Suppressor macrophage treated with lipopolysaccharide for 1 hour (primary cell): Measurements from ENCODE around the gene C1QTNF12.
"Not testable (repeated sequence)": the region's sequence is repeated elsewhere in the genome, so short reads cannot be mapped to it uniquely, and the experiment has no call there.

ENCODE experiments used
- DNase-seq, 3 donors: peaks; one replicate each; pipeline ENCODE4 v3.0.0-alpha.2; 2020 to 2022

C1QTNF12 gene

DNA sequence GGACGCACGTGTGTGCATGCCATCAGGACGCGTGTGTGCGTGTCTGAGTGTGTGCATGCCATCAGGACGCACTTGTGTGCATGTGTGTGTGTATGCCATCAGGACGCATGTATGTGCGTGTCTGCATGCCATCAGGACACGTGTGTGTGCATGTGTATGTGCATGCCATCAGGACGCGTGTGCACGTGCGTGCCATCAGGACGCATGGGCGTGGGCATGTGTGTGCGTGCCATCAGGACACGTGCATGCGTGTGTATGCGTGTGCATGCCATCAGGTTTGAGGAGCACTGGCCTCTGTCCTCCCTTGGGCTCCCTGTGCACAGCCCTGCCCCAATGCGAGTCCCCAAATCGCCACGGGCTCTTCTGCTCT, 12.6 kb upstream of the C1QTNF12 start:
- no peak for DNase-seq

DNA sequence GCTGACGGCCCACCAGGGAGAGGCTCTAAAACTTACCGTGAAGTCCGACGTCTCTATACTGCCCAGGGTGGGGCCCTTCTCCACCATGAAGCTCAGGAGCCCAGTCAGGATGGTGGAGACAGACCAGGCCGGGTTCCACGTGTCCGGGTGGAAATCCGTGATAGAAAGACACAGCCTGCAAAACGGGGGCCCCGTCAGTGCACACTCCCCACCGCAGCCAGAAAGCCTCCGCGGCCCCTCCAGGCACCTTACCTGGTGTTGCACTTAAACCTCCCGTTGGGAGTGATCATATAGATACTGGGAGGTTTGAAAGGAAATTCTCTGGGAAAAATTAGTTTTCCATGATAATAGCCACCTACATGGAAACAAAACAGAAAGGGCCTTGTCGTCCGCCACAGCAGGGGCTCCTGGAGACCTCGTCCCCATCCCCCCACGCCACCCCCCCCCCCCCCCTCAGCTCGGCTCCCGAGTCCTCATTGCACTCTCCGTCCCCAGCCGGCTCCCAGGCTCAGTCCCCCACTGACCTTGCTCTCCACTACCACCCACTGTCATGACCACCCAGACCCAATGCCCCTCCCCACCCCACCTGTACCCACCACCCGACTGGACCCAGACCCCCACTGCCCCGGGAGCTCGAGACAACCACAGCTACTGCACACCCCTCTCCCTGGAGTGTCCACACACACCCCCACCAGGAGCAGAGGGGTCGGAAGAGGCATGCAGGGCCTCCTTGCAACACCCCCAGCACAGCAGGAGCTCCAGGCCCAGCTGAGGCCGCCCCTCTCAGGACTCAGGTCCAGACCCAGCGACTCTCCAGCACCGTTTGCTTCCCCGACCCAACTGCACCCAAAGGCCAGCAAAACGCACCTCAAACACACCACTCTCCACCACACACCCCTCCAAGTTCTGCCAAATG, 10.7 kb upstream of the C1QTNF12 start:
- no peak for DNase-seq

DNA sequence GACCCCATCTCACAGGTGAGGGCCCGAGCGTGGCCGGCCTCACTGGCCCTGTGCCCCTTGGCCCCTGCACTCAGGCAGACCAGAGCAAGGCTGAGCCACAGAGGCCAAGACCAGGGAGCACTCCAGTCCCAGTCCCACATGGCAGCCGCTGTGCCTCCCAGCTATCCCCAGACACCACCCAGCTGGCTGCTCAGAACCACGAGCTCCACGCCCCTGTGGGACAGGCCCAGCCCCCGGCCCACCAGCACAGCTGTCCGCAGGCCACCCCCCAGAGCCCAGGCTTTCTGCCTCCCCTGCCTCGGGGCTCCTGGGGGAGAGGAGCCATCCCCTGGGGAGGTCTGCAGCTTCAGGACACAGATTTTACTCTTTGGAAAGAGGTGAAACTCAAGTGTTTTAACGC, 9.1 kb upstream of the C1QTNF12 start:
- no peak for DNase-seq

DNA sequence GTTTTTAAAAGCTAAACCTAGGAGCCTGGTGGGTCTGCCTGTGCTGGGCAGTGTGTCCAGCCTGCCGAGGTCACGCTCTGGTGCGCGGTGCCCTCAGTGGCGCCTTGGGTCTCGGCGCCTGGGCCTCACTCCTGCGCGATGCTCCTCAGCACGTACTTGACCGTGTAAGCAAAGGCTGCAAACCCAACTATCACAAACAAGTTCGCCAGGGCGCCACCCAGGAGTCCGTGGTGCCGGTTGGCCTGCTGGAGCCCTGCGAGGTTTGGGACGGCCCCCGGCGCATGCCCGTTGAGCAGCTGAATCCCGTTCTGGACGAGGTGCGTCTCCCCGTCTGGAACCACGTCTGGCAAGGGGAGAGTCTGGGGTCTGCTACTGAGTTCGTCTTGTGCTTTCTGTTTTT, 8.6 kb upstream of the C1QTNF12 start:
- no peak for DNase-seq

- DNase-seq = no peak
Observed at GRCh38 chr1:1254667-1254998, 8.1 kb upstream of the C1QTNF12 start.

DNA sequence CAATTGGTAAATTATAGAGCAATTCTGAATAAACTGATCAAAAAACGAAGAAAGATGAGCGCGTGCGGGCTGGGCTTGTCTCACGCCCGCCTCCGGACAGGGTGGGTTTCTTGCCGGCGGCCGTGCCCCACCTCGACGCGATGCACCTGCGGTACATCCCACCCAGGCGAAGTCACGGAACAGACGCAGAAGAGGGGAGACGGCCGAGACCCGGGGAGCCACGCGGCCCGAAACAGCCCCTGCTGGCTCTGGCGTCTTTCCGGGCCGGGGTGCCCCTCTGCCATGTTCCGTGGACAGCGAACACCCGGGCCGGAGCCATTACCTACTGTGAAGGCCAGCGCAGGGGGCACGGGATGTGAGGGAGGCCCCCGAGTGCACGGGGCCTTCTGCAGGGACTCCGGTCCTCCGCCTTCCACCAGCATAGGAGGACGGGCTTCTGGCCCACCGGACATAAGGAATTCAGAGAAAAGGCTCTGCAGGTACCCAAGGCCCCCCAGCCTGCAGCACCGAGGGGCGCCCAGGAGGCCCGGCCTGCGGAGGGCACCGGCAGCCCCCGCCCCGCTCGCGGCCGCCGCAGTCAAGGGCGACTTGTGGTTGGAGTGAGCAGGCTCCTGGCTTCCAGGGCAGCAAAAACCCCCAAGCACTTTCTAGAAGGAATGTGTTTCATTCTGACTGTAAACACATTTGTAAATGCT, 7.6 kb upstream of the C1QTNF12 start:
- DNase-seq = no peak

GRCh38 chr1:1253314-1253713, 6.8 kb upstream of the C1QTNF12 start:
- no peak for DNase-seq

- DNase-seq = no peak
Observed at GRCh38 chr1:1250786-1251284, 4.3 kb upstream of the C1QTNF12 start.

- not testable (repeated sequence) for DNase-seq
Observed at GRCh38 chr1:1248009-1248913, 1.7 kb upstream of the C1QTNF12 start.

DNA sequence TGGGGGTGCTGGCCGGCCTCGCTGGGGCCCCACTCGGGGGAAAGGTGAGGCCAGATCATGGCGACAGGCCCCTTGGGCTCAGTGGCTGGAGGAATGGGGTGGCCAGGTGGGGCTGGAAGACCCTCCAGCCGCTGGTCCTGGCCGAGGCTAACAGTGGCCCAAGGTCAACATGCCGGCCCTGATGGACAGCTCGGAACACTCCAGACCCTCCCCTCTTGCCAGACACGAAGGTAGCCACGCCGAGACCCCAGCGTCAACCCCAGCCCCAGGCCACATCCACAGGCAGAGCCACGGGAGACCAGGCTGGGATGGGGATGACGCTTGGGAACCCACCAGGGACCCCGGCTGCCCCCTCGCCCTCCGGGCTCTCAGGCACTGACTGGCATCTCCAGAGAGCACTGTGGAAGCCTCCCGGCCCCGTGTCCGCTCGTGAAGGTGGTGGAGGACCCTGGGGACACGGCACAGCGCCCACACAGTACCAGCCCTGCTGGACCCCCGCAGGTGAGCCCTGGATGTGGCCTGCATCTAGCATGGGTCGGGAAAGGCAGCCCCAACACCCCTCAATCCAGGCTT, 905 bp upstream of the C1QTNF12 start:
- DNase-seq = no peak

- no peak for DNase-seq
Observed at GRCh38 chr1:1245817-1246576, 525 bp downstream of the C1QTNF12 start.

DNA sequence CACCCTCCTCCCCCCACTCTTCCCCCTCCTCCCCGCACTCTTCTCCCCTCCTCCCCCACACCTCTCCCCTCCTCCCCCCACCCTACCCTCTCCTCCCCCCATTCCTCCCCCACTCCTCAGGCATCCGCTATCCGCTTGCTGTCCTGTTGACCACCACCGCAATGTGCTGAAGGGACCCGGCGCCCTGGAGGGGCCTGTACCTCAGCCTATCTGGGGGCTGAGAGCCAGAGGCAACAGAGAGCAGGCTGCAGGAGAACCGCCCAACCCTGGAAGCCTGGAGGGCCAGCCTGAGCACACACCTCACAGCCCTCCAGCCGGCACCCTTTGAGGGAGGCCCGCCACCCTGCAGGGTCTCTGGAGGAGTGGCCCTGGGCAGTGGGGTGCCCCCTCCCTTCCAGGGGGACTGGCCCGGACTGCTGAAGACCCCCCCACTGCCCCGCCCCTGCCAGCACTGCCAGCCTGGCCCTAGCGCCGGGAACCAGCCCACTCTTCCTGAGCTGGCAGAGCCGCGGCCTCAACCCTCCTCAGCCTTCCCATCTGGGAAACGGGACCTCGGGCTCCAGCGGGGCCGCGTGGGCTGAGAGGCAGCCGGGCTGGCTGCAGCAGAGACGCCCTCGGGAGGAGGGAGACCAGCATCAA, 1.2 kb downstream of the C1QTNF12 start:
- no peak for DNase-seq

GRCh38 chr1:1244192-1244811, 2.2 kb downstream of the C1QTNF12 start:
- DNase-seq = no peak

DNA sequence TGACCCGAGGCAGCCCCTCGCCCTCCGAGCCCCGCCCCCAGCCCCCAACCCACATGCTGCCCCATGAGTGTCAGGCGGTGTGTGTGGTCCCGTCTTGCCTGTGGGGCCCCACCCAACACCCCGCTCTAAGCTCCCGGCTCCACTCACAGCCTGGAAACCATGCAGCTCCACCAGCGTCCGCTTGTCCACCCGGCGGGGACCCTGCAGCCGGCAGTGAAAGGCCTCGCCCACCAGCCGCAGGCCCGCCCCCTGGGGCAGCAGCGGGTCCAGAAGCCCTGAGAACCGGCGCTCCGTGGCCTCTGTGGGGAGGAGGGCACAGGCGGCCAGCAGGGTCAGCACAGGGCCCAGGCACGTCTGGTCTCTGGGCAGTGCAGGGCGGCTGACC, 2.7 kb downstream of the C1QTNF12 start:
- no peak for DNase-seq

- DNase-seq = no peak
Observed at GRCh38 chr1:1243266-1243660, 3.3 kb downstream of the C1QTNF12 start.

DNA sequence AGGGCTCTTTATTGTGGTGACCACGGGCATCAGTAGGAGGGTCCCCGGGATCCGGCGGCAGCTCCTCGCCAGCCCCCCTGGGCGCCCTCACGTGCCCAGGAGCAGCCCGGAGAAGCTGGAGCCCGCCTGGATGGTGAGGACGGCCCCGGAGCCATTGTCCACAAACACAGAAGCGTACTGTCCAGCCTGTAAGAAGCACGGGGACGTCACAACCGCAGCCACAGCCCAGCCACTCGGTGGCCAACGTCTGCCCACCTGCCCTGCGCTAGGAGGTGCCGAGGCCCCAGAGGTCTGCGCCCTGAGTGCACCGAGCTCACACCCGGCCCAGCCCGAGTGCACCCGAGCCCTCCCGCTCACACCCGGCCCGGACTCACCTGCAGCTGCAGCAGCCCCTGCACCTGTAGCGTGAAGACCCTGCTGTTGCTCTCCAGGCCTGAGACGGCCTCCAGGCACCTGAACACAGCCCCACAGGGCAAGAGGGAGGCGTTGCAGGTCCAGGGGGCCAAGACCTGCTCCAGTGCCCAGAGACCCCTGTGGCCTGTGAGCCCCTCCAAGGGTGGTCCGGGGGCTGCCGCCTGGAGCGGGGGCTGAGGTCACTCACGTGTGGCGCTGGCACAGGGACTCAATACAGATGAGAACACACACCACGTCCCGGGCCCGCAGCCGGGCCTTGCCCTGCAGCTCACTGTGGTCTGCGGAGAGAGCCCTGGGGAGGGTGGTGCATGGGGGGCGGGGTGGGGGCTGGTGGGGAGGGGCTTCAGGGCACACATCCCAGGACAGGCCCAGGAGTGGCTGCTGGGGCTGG, 3.9 kb downstream of the C1QTNF12 start:
- DNase-seq = no peak

GRCh38 chr1:1241588-1242219, 4.8 kb downstream of the C1QTNF12 start:
- no peak for DNase-seq

DNA sequence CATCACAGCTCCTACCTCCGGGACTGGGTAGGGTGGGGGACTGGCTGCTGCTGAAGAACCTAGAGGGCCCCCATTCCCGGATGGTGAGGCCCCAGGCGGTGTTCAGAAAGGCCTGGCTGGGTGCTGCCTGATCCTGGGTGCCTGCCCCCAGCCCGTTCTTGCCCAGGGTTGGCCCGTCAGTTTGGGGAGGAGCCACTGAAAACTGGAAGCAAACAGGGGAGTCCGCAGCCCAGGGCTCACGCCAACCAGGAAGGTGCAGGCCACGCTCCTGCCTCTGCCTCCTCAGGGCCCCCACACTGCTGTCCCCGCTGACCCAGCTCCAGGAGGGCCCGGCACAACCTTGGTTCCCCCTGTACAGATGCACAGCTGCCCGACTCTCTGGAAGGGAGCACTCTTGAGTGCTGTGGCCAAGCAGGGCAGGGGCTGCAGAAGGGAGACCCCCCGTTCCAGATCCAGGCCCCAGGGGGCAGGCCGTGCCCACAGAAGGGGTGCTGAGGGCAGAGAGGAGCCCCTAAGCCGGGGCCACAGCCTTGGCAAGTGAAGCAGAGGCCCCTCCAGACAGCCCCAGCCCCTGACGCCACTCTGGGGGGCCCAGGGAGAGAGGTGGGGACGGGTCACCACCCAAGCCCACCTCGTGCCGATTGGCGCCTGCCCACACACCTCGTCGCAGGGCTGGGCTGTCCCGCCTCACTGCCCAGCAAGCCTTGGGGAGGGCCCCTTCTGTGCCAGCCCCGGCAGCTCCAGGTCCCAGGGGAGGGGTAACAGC, 5.5 kb downstream of the C1QTNF12 start:
- DNase-seq = no peak

DNA sequence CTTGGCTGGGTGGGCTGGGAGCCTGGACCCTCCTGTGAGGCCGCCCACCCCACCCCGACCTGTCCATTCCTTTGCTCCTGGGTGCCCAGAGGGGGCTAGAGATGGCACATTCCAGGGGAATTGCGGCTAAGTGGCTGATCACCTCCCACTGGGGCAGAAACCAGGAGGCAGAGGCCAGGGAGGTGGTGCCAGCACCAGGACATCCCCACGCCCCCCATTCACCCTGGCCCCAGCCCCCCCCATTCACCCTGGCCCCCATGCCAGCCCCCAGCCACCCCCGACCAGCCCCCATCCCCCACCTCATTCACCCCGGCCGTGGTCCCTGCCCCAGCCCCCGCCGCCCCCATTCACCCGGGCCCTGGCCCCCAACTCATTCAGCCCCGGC, 6.2 kb downstream of the C1QTNF12 start:
- no peak for DNase-seq
